SHP77 (cell line): Measurements from ENCODE around the gene RPN1.

Source experiments
- DNase-seq, 2 experiments: peaks; one replicate each; lab custom pipeline; 2025; lab: John Stamatoyannopoulos, UW

RPN1 gene

GRCh38 chr3:128578346-128578745 lies 72.3 kb downstream of the RPN1 start:
- no peak for DNase-seq

DNA sequence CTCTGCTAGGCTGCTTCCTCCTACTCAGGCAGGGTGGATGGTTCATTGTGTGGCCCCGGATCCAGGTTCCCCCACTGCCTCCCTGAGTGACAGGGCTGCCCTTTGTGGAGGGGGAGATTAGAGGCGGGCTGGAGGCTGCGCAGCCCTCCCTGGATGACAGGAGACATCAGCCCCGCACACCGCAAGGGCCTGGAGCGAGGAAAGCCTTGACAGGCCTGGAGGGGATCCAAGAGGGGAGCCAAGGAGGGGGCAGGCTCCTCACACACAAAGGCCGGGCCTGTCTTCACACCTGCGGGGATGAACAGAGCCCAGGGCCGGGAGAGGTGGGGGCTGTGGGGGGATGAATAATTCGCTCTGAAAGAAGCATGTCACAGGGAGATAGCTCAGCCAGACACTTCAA lies 72.9 kb downstream of the RPN1 start:
- DNase-seq, result no peak

DNA sequence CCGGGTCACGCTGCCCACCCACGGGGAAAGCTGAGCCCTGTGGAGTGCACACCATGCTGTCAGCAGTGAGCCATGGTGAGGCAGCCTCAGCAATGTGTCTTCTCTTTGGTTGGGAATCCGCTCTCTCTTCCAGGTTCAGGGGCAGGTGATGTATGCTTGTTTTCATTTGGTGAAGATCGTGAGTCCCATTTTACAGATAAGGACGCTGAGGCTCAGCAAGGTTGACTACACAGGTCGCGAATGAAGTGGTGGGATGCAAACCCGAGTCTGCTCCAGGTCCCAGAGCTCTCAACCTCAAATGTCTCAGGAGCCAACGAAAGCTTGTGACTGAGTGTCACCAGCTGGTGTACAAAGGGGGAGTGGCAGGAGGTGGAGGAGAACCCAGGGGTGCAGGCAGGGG lies 74.3 kb downstream of the RPN1 start:
- DNase-seq, result no peak

DNA sequence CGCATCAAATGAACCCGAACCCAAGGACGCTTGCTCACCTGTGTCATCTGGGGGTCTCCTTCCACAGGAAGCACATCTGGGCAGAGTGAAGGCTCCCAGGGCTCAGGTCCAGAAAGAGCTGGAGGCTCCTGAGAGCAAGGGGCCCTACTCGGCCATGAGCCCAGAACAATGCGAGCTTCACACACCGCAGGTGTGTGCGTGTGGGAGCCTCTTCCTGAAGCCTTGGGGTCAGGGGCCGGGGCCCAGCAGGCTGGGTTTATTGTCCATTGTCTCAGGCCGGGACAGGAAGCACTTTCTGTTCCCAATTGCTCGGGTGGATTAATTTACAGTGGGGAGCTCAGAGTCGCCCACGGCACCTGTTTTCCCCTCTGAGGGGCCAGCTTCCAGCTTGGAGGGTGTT lies 74.8 kb downstream of the RPN1 start:
- no peak for DNase-seq

- DNase-seq, result no peak
Measured at GRCh38 chr3:128573707-128574162, 76.9 kb downstream of the RPN1 start.

- no peak for DNase-seq
Measured at GRCh38 chr3:128573160-128573559, 77.5 kb downstream of the RPN1 start.

DNA sequence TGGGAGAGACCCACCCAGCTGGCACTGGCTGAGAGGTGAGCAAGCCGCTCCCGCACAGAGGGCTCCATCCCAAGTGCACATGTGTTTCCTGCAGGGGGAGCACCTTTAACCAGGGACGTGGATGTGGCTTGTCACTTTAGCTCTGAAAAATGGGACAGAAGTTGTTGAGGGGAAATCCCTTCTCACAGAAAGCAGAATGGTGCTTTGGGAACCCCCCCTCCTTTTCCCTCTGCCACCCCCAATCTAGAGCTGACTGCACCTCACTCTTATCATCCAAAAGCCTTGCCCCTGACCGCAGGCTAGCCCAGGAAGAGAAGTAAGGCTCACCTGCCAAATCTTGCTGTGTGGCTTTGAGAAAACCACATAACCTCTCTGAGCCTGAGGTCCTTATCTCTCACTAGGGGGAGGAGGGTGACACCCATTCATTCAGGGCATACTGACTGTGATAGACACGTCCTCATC lies 77.9 kb downstream of the RPN1 start:
- peak in 1 of 2 experiments; percentile 22 for DNase-seq

DNA sequence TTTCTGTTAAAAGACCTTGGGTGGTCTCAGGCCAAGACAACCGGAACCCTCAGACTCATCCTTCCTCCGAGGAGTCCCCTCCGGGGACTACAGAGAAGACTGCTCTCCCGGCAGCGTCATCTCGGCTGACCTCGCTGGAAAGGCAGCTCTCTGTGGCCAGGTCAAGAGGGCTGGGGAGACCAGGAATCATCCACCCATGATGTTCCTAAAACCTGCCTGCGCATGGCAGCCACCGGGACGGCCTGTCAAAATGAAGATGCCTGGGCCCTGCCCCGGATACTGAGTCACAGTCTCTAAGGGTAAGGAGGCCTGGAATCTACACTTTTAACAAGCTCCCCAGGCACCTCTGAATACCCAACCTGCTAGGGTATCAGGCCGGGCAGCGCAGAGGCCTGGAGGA lies 78.6 kb downstream of the RPN1 start:
- no peak for DNase-seq
